Nephron progenitor cell (in vitro differentiated cells): ENCODE results near the gene CUBN.

Source experiments
- DNase-seq: peaks from one replicate; pipeline ENCODE4 v3.0.0; 2021
- H3K27ac Mint-ChIP-seq: 2 replicates; pipeline ENCODE4 v1.8.0; 2021; ENCODE audit warnings: mild to moderate bottlenecking, moderate library complexity, mixed read lengths
- H3K27me3 Mint-ChIP-seq: 2 replicates; pipeline ENCODE4 v1.8.0; 2021; ENCODE audit warnings: mild to moderate bottlenecking, low read depth, mixed read lengths; ENCODE audit not compliant: poor library complexity
- H3K36me3 Mint-ChIP-seq: 2 replicates; pipeline ENCODE4 v1.8.0; 2021; ENCODE audit warnings: low read depth, mixed read lengths
- H3K4me1 Mint-ChIP-seq: 2 replicates; pipeline ENCODE4 v1.8.0; 2021; ENCODE audit warnings: mixed read lengths
- H3K4me3 Mint-ChIP-seq: 2 replicates; pipeline ENCODE4 v1.8.0; 2021; ENCODE audit warnings: mild to moderate bottlenecking, moderate library complexity, mixed read lengths
- H3K9me3 Mint-ChIP-seq: 2 replicates; pipeline ENCODE4 v1.8.0; 2021; ENCODE audit warnings: mild to moderate bottlenecking, moderate library complexity, mixed read lengths
- TF ChIP-seq, protein P1 (sequence below): fragments of 200-600 bp; sonication (generic); IDR thresholded peaks from 2 replicates; pipeline ENCODE4 v1.5.0; 2021; ENCODE audit warnings: antibody characterized with exemption

CUBN gene

DNA sequence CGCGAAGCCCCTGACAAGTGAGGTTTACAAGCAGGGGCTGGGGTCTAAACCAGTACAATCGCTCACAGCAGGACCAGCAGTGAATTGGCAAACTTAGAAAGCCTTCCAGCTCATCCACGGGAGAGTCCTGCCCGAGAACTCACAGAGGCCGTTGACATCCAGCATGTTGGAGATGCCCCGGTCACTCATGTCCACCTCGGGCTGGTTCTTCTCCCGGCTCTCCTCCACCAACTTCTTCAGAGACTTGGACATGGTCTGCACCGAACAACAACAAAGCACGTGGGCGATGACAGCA, 312.8 kb downstream of the CUBN start:
- Mint-ChIP-seq H3K9me3 (peaks cover 7% of the 10 kb centered on the region), H3K36me3 (peaks cover 6% of the 10 kb centered on the region), H3K4me3 (peak overlapping the region; percentile 96), H3K4me1 (peaks cover 28% of the 10 kb centered on the region), H3K27me3 (peaks cover 12% of the 10 kb centered on the region), H3K27ac (peak overlapping the region; percentile 78)
- no peak for DNase-seq
- TF ChIP-seq, protein P1, sequence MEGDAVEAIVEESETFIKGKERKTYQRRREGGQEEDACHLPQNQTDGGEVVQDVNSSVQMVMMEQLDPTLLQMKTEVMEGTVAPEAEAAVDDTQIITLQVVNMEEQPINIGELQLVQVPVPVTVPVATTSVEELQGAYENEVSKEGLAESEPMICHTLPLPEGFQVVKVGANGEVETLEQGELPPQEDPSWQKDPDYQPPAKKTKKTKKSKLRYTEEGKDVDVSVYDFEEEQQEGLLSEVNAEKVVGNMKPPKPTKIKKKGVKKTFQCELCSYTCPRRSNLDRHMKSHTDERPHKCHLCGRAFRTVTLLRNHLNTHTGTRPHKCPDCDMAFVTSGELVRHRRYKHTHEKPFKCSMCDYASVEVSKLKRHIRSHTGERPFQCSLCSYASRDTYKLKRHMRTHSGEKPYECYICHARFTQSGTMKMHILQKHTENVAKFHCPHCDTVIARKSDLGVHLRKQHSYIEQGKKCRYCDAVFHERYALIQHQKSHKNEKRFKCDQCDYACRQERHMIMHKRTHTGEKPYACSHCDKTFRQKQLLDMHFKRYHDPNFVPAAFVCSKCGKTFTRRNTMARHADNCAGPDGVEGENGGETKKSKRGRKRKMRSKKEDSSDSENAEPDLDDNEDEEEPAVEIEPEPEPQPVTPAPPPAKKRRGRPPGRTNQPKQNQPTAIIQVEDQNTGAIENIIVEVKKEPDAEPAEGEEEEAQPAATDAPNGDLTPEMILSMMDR, result no peak

DNA sequence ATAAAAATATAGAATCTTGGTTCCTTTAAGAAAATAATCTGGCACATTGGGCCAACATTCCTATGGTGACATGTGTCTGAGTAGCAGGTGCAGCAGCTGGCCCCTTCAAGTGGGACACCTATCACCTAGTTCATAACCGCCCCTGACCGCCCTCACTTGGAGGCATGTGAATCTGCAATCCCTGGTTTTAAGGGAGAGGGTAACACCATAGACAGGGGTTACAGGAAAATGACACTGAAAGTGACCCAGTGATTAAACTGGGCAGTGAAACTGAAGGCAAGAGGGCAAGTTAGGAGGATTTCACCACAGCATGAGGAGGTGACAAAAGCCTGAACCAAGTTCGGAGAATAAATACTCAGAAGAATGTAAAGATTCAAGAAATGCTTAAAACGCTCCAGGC, 313.4 kb downstream of the CUBN start:
- peaks cover 3% of the 10 kb centered on the region for H3K9me3 Mint-ChIP-seq
- peaks cover 5% of the 10 kb centered on the region for H3K36me3 Mint-ChIP-seq
- peaks cover 31% of the 10 kb centered on the region for H3K4me1 Mint-ChIP-seq
- TF ChIP-seq, protein P1, result no peak
- DNase-seq, result no peak
- H3K27ac Mint-ChIP-seq, result no peak overlapping the region
- peaks cover 12% of the 10 kb centered on the region for H3K27me3 Mint-ChIP-seq
- H3K4me3 Mint-ChIP-seq, result peak overlapping the region; percentile 96

DNA sequence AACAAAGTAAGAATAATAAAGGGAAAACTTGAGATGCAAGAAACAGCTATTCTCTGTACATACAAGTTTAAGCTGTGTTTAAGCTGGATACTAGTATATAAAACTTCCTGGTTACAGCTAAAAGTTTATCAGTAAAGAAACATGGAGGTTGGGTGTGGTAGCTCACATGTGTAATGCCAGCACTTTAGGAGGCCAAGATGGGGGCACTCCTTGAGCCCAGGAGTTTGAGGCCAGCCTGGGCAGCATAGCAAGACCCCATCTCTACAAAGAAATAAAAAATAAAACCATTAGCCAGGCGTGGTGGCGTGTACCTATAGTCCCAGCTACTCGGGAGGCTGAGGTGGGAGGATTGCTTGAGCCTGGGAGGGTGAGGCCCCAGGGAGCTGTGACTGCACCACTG, 315.6 kb downstream of the CUBN start:
- Mint-ChIP-seq H3K9me3 (no peaks in the 10 kb centered on the region), H3K27me3 (peaks cover 4% of the 10 kb centered on the region)
- TF ChIP-seq, protein P1, result no peak

DNA sequence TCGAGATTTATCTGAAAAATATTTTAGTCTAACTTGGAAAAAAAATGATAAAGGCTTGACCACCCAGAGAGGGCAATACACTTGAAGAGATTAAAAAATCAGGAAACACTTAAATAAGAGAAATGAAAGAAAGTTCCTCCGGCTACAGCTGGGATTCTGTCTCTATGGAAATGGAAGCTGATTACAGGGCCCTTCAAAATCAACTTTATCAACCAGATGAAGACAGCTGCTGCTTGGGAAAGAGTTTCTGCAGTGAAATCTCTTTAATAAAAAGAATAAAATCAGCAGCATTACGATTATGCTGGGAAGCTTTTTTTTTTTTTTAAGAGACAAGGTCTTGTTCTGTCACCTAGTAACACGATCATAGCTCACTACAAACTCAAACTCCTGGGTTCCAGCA, 316.9 kb downstream of the CUBN start:
- Mint-ChIP-seq H3K4me3 (no peak overlapping the region), H3K4me1 (peaks cover 23% of the 10 kb centered on the region), H3K36me3 (peaks cover 5% of the 10 kb centered on the region), H3K27me3 (peaks cover 4% of the 10 kb centered on the region), H3K9me3 (no peaks in the 10 kb centered on the region), H3K27ac (no peak overlapping the region)
- TF ChIP-seq, protein P1, result no peak
- DNase-seq, result no peak

More for the DNA sequence above, 315.6 kb downstream of the CUBN start:
- Mint-ChIP-seq H3K4me3 (no peak overlapping the region), H3K4me1 (peaks cover 31% of the 10 kb centered on the region), H3K27ac (no peak overlapping the region), H3K36me3 (peaks cover 5% of the 10 kb centered on the region)
- no peak for DNase-seq

DNA sequence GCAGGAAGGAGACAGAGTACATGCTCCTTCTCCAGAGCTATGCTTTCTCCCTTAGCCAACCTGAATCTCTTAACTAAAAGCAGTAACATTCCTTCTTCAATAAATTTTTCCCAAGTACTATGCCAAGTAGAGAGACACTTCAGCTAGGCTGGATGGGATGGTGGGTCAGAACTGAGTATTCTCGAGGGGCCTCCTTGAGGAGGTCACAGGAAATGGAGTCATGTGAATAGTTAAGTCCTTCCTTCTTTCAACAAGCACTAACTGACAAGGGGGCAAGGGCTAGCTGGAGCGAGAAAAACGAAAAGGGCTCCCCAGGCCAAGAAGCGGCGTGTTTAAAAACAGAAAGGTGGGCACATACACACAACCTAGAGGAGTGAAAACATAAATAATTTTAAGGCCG, 317.8 kb downstream of the CUBN start:
- Mint-ChIP-seq H3K27ac (peak overlapping the region; percentile 57), H3K9me3 (no peaks in the 10 kb centered on the region), H3K4me1 (peaks cover 23% of the 10 kb centered on the region), H3K36me3 (peaks cover 12% of the 10 kb centered on the region), H3K4me3 (no peak overlapping the region), H3K27me3 (peaks cover 4% of the 10 kb centered on the region)
- DNase-seq, result no peak
- TF ChIP-seq, protein P1, result no peak

DNA sequence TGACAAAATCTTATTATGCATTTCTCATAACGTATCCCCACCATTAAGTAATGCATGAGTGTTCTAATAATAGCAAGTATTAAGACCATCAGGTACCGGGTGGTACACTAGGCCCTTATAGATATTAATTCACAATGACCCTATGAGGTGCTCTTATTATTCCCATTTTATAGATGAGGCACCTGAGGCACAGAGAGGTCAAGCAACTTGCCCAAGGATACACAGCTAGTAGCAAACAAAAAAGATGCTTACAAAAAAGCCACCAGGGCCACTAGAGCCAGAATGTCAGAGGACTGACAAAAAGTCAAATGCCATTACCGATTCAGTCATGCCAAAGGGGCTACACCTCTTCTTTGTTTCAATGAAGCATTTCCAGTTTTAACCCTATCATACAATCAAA, 318.3 kb downstream of the CUBN start:
- Mint-ChIP-seq H3K36me3 (peaks cover 12% of the 10 kb centered on the region), H3K4me3 (no peak overlapping the region)
- TF ChIP-seq, protein P1, result no peak

More for the DNA sequence above, 318.3 kb downstream of the CUBN start:
- no peaks in the 10 kb centered on the region for H3K9me3 Mint-ChIP-seq
- H3K27ac Mint-ChIP-seq, result no peak overlapping the region
- H3K4me1 Mint-ChIP-seq, result peaks cover 20% of the 10 kb centered on the region
- DNase-seq, result no peak
- H3K27me3 Mint-ChIP-seq, result peaks cover 3% of the 10 kb centered on the region
